Stimulated activated CD8-positive, alpha-beta memory T cell treated with anti-CD3 and anti-CD28 coated beads, Interleukin-12 subunit alpha, Interleukin-12 subunit beta, amount 100 ng/mL, for 24 hours (primary cell): ENCODE data around the gene OSGIN1.

ENCODE experiments used
- DNase-seq: peaks from one replicate; pipeline ENCODE4 v3.0.0-alpha.2; 2020; ENCODE audit errors: extremely low read depth

The OSGIN1 gene

DNA sequence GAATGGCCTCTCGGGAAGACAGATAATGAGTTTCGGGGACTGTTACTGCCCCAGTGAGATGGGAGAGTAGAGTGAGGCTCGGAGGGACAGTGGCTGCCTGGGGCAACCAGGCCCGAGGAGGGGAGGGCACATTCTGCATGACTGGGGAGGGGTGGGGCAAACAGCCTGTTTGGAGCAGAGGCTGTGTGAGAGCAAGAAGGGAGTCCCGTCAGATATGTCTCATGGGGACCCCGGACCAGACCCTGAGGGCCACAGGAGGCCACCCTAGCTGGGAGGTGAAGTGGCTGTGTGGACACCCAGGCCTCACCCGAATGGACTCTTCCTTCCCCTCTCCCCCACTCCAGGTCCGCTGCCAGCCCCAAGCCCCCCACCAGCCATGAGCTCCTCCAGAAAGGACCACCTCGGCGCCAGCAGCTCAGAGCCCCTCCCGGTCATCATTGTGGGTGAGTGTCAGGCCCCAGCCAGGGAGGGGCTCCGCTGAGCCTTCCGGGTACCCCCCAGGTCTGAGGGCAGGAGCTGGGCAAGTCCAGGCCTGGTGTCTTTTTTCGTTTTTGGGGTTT is 4.3 kb downstream of the OSGIN1 start:
- no peak for DNase-seq

DNA sequence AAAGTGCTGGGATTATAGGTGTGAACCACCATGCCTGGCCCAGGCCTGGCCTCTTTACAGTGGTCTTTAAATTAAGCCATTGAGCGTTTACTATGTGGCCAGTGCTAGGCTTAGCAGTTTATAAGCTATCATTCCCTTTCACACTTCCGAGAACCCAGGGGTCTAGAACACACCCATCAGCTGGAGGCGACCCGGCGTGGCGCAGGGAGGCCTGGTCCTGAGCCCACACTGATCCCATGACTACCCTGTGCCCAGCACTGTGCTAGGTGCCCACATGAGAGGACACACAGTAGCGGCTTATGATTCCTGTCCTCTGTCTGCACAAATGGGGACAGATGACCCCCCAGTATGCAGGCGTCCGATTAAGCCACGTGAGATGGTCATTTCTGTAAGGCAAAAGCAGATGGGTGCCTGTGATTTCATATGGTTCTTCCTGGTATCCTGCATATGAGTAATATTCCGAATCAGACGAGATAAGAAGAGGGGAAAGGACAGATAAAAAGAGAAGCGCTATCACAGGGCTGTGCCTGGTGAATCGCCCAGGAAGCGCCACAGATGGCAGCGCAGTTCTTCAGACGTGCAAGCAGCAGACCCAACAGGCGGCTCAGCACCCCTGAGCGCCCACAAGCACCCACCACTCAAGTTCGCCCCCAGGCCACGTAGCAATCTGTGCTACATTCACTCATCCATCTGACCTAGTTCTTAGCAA is 5.3 kb downstream of the OSGIN1 start:
- no peak for DNase-seq

DNA sequence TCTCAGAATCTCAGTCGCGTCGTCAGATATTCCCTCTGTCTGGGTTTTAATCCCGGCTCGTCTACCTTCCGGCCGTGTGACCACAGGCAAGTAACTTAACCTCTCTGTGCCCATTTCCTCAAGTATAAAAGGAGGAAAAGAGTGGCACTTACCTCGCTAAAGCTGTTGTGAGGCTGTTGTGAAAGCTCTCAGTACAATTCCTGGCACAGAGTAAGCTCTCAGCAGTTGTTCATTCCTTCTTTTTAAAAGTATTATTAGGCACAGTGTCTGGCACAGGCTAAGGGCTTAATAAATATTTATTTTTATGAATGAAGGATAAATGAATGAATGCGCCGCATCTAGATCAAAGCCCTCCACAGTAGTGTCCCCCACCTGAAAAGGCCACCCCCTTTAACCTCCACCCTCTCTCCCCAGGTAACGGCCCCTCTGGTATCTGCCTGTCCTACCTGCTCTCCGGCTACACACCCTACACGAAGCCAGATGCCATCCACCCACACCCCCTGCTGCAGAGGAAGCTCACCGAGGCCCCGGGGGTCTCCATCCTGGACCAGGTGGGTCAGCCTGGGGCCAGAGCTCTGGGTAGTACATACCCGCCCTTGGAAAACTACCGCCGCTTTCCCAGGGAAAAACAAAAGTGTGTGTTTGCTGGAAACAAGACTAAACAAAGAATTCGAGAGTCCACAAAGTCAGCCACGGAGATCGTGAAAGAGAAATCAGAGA is 6.0 kb downstream of the OSGIN1 start:
- no peak for DNase-seq

DNA sequence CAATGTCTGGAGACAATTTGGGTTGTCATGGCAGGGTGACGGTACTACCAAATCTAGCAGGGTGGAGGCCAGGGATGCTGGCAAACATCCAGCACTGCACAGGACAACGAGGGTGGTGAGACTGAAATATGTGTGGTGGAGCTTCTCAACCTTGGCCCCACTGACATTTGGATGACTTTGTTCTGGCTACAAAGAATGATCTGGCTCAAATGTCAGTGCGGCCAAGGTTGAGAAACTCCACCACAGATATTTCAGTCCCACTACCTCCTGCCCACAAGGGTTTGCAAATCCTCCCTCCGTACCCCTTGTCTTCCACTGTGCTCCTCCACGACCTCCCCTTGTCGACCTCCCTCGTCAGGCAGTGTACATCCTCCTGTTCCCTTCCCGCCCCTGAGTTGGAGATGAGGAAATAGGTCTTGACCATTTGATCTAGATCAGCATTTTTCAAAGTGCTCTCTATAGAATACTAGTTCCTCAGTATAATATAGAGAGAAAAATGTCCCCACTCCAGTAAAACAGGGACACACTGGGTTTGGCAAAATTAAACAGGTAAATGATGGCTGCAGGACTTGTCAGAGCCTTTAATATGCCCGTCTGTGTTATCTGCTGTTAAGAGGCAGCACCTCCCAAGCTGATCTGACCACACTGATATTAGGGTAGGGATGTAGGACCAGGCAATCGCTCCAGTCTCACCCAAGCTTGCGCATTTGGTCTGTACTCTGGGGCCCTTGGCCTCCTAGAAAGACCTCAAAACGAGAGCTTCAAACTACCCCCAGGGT is 6.8 kb downstream of the OSGIN1 start:
- no peak for DNase-seq

DNA sequence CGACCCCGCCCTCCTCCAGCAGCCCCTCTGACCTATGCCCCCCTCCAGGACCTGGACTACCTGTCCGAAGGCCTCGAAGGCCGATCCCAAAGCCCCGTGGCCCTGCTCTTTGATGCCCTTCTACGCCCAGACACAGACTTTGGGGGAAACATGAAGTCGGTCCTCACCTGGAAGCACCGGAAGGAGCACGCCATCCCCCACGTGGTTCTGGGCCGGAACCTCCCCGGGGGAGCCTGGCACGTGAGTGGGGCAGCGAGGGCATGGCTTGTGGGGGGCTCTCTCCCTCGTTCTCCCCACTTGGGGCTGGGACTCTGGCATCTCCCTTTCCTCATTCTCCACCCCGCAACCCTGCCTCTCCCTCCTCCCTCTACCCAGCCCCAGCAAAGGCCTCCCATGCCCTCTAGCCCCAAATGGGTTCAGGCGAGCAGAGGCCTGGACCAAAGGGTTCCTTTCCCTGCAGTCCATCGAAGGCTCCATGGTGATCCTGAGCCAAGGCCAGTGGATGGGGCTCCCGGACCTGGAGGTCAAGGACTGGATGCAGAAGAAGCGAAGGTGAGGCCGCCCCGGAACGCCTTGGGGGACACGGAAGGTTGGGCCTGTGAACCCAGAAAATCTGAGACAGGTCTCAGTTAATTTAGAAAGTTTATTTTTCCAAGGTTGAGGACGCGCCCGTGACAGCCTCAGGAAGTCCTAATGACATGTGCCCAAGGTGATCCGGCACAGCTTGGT is 7.6 kb downstream of the OSGIN1 start:
- DNase-seq = no peak

DNA sequence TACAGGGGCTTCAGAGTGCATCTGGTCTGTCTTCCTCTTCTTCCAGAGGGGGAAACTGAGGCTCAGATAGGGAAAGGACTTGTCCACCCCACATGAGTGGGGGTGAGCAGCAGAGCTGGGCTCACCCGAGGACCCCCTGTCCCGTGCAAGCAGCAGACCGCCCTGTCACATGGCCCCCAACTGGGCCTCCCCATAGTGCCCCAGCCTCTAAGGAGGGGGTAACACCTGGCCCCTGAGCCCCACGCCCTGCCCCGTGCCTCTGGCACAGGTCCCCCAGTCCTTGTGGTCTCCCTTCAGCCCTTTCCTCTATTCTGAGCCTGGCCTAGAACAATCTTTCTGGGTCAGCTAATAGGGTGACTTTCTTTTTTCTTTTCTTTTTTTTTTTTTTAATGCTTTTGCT is 8.6 kb downstream of the OSGIN1 start:
- no peak for DNase-seq

DNA sequence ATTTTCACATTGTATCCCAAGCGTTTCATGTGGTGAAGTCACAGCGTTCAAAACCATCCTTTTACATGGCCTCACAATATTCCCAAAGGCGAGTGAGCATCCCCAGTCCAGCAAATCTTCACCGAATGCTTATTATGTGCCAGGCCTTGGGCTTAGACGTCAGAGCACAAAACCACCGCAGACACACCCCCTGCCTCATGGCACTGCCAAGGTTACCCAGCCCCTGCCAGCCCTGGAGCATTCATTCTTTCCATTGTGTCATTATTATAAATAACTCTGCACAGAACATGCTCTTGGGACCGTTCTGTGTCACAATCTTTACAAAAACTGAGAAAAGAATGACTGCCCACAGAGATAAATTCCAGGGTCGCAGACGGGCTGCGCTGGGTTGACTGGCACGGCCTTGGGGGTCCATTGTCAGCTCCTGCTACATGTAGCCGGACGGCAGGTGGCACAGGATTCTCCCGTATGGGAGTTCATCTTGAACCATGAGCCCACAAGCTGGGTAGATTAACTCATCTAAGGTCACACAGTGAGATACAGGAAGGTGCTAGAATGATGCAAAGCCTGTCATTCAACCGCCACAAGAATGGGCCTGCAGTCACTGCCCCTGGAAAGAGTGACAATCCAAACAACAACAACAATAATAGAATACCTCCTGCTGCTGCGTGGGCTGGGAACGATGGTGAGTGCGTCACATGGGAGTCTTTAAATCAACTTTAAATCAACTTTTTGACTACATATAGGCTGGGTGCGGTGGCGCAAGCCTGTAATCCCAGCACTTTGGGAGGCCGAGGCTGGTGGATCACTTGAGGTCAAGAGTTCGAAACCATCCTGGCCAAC is 10.5 kb downstream of the OSGIN1 start:
- no peak for DNase-seq

DNA sequence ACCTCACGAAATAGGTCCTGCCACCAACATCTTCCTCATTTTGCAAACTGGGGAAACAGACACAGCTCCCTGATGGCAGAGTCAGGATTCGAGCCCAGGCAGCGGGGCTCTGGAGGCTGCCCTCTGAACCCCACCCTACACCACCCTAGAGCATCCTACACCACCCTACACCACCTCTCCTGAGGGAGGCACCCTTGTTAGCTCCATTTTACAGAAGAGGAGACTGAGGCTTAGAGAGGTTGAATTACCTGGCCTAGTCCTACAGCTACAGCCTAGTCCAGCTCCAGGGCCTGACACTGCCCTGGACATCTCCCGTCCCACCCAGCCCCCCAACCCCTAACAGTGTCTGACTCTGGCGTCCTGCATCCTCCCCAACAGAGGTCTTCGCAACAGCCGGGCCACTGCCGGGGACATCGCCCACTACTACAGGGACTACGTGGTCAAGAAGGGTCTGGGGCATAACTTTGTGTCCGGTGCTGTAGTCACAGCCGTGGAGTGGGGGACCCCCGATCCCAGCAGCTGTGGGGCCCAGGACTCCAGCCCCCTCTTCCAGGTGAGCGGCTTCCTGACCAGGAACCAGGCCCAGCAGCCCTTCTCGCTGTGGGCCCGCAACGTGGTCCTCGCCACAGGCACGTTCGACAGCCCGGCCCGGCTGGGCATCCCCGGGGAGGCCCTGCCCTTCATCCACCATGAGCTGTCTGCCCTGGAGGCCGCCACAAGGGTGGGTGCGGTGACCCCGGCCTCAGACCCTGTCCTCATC is 11.8 kb downstream of the OSGIN1 start:
- DNase-seq = no peak

DNA sequence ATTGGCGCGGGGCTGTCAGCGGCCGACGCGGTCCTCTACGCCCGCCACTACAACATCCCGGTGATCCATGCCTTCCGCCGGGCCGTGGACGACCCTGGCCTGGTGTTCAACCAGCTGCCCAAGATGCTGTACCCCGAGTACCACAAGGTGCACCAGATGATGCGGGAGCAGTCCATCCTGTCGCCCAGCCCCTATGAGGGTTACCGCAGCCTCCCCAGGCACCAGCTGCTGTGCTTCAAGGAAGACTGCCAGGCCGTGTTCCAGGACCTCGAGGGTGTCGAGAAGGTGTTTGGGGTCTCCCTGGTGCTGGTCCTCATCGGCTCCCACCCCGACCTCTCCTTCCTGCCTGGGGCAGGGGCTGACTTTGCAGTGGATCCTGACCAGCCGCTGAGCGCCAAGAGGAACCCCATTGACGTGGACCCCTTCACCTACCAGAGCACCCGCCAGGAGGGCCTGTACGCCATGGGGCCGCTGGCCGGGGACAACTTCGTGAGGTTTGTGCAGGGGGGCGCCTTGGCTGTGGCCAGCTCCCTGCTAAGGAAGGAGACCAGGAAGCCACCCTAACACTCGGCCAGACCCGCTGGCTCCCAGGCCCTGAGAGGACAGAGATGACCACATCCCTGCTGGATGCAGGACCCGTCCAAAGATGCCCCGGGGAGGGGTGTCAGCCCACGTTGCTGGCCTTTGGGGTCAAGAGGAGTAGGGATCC is 12.6 kb downstream of the OSGIN1 start:
- no peak for DNase-seq

DNA sequence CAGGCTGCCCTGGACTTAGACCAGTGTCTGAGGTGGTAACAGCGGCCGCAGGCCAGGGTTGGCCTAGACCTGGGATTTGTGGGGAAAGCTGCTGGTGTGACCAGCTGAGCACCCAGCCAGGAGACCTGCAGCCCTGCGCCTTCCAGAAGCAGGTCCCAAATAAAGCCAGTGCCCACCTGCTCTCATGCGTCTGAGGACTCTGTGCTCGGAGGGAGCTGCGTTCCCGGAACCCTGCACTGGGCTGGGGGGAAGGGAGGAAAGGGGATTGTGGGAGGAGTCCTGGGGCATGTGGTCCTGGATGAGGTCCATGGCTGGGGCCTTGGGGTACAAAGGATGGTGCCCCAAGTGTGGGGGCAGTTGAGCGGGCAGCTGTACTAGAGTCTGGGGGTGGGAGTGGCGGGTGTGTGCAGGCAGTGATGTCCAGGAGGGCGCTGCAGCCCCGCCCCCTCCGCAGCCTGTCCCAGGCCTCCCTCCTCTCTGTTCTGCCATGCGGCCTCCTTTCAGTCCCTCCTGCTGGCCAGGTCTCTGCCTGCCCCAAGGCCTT is 13.2 kb downstream of the OSGIN1 start:
- DNase-seq = no peak

DNA sequence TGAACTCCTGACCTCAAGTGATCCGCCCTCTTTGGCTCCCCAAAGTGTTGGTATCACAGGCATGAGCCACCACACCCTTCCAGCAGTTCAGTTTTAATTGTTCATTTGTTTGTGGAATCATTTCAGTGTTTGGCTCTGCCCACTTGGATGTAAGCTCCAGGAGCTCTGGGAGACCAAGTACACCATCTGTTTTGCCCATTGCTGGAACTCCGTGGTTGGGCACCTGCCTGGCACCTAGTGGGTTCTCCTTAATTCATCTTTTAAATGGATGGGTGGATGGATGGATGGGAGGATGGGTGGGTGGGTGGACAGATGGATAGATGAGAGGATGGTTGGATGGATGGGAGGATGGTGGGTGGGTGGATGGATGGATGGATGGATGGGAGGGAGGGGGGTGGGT is 14.1 kb downstream of the OSGIN1 start:
- no peak for DNase-seq

DNA sequence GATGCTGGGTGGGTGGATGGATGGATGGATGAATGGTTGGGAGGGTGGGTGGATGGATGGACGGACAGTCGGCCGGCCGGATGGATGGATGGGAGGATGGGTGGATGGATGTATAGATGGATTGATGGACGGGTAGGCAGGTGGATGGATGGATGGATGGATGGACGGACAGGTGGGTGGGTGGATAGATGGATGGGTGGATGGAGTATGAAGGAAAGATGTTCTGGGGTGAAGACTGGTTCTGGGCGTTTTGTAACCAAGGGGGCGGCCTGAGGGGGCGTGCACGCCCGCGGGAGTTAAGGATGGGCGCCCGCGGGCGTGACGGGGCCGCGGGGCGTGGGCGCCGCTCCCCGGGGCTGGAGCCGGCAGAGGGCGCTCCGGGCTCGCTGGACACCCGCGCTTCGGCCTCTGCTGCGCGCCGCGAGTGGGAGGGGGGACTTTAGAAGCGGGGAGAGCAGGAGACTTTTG is 14.8 kb downstream of the OSGIN1 start, which contains the start of gene NECAB2:
Gene NECAB2, plus strand, starts transcription at position 407 of the 468 bp plus-strand sequence. CDS start 405 bp downstream, outside the sequence.
- no peak for DNase-seq

DNA sequence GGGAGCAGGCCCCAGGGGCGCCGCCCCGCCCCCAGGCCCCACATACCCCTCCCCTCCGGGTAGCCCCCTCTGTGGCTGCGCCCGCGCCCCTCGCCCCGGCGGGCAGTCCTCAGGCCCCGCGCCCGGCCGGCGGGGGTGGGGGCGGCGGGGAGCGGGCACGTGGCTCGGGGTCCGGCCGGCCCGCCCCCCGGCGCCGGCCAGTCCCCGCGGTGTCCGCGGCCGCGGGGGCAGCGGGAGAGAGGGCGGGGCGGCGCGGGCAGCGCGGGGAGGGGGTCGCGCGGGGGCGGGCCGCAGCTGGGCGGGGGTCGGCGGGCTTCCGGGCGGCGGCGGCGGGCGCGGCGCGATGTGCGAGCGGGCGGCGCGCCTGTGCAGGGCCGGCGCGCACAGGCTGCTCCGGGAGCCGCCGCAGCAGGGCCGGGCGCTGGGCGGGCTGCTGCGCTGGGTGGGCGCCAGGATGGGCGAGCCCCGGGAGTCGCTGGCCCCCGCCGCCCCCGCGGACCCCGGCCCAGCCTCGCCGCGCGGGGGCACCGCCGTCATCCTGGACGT is 15.3 kb downstream of the OSGIN1 start:
- DNase-seq = no peak

DNA sequence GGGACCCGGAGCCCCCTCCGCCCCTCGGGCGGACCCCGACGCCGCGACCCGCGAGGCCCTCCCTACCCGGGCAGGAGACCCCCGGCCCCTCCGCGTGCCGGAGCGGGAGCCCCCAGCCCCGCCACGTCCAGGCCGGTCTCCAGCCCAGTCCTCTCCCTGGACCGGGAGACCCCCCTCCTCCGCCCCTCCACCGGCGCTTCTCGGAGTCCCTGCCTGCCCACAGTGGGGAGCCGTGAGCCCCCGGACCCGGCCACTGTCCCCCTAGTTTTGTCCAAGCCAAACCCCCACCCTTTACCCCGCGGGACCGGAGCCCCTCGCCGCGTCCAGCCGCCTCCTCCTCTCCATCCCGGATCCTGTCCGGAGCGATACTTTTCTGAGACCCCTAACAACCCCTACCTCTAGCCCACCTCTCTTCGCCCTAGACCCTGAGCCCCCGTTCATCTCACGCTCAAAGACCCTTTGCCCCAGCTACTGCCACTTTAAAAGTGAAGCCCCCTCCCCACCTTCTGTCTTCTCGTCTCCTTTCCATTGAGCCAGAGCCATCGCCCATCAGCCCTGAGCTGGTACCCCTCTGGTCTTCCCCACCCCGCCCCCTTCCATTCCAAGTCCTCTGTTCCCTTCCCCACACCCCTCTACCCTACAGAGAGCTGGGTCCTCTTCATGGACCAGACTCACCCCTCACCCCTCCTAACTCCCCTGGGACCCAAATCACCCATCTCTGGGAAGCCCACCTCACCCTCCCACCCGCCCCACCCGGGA is 16.0 kb downstream of the OSGIN1 start:
- DNase-seq = no peak

DNA sequence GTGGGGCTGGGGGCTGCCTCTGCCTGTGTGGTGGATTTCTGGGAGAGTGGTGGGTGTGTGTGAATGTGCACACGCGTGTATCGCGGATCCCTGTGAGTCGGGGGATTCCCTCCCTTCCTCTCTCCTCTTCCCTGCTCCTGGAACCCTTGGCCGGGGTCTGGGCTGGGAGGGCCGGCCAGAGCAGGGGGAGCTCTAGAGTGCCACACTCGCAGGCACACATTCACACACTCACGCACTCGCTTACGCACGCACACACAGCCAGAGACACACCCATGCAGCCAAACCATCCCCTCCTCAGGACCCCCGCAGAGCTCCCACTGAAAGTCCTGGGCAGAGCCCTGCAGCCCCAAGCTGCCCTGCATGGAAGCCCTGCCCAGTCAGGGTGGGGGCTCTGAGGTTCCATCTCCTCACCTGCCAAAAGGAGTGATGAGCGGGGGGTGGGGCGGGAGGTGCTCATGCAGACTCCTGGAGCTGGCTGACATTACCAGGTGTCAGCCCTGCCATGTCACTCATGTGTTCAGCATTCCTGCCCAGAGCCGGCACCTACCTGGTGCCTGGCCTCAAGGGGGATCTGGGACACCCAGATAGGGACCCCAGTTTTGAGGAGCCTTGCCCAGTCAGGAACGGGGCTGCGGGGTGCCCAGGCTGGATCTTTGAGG is 16.9 kb downstream of the OSGIN1 start:
- DNase-seq = no peak

DNA sequence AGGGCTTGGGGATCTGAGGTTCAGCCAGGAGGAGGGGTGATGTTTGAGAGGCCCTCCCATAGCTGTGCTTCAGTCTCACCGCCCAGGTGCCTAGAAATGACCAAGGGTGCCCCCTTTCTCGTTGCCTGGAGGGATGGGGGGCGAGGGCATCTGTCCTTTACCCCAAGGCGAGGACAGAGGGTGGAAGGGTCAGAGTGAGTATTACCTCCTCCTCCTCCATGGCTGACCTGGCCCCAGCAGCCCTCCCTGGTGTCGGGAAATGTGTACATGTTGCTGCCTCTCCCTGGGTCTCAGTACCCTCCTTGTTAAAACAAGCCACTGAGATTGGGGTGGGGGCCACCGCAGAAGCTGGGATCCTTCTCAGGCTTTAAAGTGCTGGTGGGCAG is 17.4 kb downstream of the OSGIN1 start:
- DNase-seq = no peak
